Fibroblast of peridontal ligament (primary cell): Measurements from ENCODE around the gene PLEKHG3.
"Not testable (repeated sequence)": the region's sequence is repeated elsewhere in the genome, so short reads cannot be mapped to it uniquely, and the experiment has no call there.

Experiments
- DNase-seq: peaks from one replicate; pipeline ENCODE4 v3.0.0-alpha.2; 2010; ENCODE audit errors: extremely low read depth

The PLEKHG3 gene

GRCh38 chr14:64688031-64688430, 16.2 kb upstream of the PLEKHG3 start:
- DNase-seq = no peak

DNA sequence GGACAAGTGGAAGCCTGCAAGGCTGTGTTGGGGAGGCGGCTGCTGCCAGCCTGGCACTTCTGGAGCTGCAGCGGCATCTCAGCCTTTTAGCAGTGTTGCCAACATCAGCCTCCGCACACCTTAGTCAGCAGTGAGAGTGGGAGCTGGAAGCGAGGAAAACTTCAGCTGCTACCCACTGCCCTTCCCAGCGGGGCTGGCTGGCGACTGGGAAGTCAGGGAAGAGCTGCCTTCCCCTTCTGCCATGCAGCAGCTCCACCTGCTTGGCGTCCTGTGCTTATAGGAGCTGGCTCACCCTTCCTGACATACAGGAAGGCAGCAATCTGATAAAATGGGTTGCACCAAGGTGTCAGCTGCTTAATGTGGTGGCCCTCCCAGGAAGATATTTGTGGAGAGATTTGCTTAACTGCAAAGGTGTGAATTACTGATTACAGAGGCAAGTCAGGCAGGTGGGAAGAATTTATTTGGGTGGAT, 15.4 kb upstream of the PLEKHG3 start:
- DNase-seq = no peak

GRCh38 chr14:64689289-64689688, 14.9 kb upstream of the PLEKHG3 start:
- no peak for DNase-seq

DNA sequence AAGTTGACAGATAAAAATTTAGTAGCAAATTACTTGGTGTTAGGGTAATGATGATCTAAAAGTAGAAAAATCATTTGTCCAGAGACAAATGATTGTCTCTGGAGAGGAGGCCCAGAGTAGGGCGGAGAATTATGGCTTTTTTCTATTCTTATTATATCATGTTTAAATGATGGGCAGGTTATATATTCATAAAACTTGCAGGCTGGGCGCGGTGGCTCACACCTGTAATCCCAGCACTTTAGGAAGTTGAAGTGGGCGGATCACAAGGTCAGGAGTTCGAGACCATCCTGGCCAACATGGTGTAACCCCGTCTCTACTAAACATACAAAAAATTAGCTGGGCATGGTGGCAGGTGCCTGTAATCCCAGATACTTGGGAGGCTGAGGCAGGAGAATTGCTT, 13.6 kb upstream of the PLEKHG3 start:
- not testable (repeated sequence) for DNase-seq

- no peak for DNase-seq
Measured at GRCh38 chr14:64691376-64691775, 12.8 kb upstream of the PLEKHG3 start.

DNA sequence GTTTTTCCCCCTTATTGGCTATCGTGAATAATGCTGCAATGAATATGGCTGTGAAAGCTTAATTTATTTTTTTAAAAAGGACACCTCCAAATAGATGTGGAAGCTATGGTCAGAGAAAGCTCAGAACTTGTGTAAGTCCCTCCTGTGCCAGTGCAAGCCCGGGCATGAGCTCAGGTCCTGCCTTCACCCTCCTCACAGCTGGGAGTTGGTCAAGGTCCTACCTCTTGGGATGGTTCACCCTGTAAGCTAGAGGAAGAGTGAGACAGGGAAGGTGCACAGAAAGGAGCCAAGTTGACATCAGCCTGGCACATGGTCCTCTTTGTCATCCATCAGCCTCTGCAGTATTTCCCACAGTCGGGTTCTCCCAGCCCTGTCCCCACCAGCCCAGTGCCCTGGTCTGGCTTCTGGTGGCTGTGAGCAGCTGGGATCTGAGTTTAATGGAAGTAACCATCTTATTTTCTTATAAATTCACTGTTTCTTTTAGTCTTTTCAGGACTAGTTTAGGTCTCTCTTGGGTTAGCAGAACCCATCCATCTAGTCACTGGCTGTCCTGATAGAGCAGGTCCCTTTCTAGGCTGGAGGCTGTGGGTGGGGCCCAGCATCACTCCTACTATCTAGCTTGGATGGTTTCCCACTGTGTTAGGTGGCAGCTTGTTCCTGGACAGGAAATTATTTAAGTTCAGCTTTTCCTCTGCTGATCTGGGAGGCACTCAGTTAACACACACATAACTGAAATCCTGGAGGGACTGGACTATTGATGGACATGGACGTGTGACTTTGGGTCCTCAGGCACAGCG, 11.8 kb upstream of the PLEKHG3 start:
- no peak for DNase-seq

- no peak for DNase-seq
Measured at GRCh38 chr14:64692986-64693809, 11.0 kb upstream of the PLEKHG3 start.

DNA sequence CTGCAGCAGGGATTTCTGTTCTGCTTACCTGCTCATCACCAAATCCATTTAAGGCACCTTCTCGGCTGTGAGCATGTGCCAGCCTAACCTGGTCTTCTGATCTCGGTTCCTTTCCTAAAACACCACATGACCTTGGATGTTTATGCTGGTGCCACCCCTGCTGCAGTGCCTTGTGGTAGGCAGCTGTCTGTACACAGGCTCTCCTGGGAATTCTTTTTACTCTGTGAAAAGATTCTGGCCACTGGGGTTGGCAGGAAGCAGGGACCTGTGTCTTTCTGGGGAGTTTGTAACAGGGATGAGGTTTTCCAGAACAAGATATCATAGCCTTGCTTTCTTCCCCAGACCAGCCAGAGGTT, 10.4 kb upstream of the PLEKHG3 start:
- no peak for DNase-seq

- no peak for DNase-seq
Measured at GRCh38 chr14:64695071-64695470, 9.2 kb upstream of the PLEKHG3 start.

DNA sequence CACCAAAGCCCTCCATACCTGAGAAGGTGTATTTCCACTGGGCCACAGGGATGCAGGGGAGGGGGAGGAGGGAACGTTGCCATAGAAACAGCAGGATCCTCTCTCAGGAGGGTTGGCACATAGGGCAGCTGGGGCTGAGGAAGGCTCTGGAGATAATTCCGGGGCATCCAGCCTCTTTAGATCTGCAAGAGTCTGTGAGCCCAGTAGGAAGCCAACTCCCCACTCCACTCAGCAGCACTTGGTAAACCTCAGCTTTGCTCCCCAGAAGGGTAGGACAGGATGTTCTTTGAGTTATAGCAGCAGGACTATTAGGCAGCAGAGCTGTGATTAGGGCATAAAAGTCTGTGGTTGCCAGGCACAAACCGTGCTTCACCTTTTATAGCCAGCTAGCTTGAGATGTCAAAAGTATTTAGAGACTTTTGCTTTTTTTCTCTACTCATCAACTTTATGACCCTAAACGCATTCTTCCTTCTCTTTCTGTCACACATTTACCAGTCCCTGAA, 7.8 kb upstream of the PLEKHG3 start:
- no peak for DNase-seq

DNA sequence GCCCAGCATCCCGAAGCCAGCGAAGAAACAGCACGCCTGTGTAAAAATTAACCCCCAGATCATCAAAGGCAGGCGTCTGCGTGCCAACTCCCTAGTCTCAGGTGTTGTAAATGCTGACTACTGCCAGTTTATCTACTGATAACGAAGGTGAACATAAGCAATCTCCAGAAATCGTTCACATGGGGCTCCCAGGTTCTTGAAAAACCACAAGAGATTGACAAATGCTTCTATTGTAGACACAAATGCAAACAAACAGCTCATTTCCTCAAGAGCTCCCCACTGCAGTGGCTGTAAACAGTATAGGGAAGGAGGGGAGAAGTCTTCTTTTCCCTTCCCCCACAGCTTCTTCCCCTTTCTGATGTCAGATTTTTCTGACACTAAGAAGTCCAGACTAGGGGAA, 5.3 kb upstream of the PLEKHG3 start:
- DNase-seq = no peak

- no peak for DNase-seq
Measured at GRCh38 chr14:64700290-64700689, 3.9 kb upstream of the PLEKHG3 start.

DNA sequence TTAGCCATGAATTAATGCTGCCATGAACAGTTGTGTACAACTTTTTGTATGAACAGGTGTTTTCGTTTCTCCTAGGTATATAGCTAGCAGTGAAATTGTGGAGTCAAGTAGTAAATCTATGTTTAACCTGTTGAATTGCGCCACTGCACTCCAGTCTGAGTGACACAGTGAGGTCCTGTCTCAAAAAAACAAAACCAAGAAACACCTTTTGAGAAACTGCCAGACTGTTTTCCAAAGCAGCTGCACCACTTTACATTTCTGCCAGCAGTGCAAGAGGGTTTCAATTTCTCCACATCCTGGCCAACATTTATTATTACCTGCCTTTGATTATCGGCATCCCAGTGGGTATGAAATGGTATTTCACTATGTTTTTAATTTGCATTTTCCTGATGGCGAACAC, 3.3 kb upstream of the PLEKHG3 start:
- DNase-seq = no peak

DNA sequence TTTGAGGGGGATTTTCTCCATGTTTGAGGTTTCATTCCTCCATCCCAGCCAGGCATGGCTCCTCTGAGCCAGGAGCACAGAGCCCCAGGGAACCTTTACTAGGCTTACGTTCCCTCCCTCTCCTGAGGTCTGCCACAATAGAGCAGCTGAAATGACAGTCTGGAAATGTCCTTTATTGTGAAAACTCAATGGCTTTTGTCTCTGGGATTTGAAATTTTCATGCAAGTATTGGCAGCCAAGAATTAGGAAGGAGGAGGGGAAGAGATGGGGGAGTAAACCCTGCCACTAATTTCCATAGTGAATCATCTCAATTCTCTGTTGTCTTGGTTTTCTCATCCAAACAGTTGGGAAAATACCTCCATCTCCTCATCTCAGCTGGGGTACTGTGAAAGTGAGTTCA, 2.6 kb upstream of the PLEKHG3 start:
- DNase-seq = no peak

GRCh38 chr14:64702493-64703394, 1.5 kb upstream of the PLEKHG3 start:
- no peak for DNase-seq

- no peak for DNase-seq
Measured at GRCh38 chr14:64703395-64704142, 655 bp upstream of the PLEKHG3 start.

- no peak for DNase-seq
Measured at GRCh38 chr14:64704743-64705380, 638 bp downstream of the PLEKHG3 start.

GRCh38 chr14:64705381-64706118, 1.3 kb downstream of the PLEKHG3 start:
- DNase-seq = no peak

DNA sequence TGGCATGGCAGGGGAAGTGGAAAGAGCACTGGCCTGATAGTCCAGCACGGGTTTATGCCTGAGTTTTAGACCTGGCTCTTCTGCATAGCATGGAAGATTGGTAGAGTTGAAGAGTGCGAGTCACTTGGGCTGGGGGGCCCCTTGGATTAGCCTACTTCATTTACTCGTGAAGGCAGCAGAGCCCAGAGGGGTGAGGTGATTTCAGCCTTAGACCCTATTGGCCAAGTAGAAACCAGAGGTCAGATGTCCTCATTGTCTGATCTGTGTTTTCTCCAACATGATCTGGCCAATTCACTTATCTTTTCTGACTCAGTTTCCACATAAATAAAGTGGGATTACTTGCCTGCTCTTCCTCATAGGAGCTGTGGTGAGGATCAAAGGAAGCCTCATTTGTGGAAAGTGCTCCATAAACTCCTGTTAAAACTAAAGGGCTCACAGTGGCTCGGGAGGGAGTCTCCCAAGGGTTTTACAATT, 1.9 kb downstream of the PLEKHG3 start:
- DNase-seq = no peak
